Skeletal muscle tissue (tissue), 2 donors: ENCODE results near the gene LDHAL6B. TPM values are rescaled to one million over a fixed set of nuclear protein-coding genes. Genes with fewer than 3 reads are reported as not detected.

ENCODE experiments used
- small RNA-seq: library from RNA; depleted of rRNA; stranded (forward); fragments of <200 nt; gene quantifications from one replicate; pipeline ENCODE3, GENCODE V24; 2014
- total RNA-seq: library from RNA; depleted of rRNA; stranded (reverse); fragments of >200 nt; gene quantifications from one replicate; pipeline ENCODE4 v1.2.3, GENCODE V29; 2014

LDHAL6B gene
- total RNA-seq, 1 donor from 2014 or later, result not detected

Small RNA genes lying within 50 kb of the gene (small RNA-seq; reads per million reads assigned to genes)
- gene MIR2116, result 0.37 reads per million, percentile 46 among the genes with 10 or more reads in this experiment
- gene RNU4-80P, result not detected

Other genes starting within 250 kb of the LDHAL6B start
- 17.7 TPM for gene RNF111, start 219.2 kb upstream of the LDHAL6B start, total RNA-seq
- 7.8 TPM for gene CCNB2, start 101.7 kb upstream of the LDHAL6B start, total RNA-seq
- gene MYO1E, start 166.0 kb downstream of the LDHAL6B start, total RNA-seq, result 29.7 TPM
- 0.52 TPM for gene FAM81A, start 231.3 kb downstream of the LDHAL6B start, total RNA-seq